ENCODE results near the gene MRTFA. TPM values are rescaled to one million over a fixed set of nuclear protein-coding genes. Genes with fewer than 3 reads are reported as not detected.

Gene MRTFA
- total and polyA plus RNA-seq, 2 of the 13 experiments (the other 11 are each of a cell fraction or from before 2014, with no cell fraction given), result 2.4 to 8.2 TPM

GRCh38 chr22:40651563-40652501, 15.3 kb upstream of the MRTFA start (continued):
- TF ChIP-seq USF2 (IDR thresholded peaks at IDR 0.05; ENCODE audit: low read depth, low read length) (peak; percentile 97), USF2 (CRISPR knock-in tag; IDR thresholded peaks at IDR 0.05; ENCODE audit: borderline replicate concordance) (peak; percentile 99; the same call in 1 of the 2 replicates), ZBTB4 (CRISPR knock-in tag; IDR thresholded peaks at IDR 0.05; ENCODE audit: borderline replicate concordance) (no peak), TOPORS (CRISPR knock-in tag; IDR thresholded peaks at IDR 0.05) (0 out of 2 replicates have a peak, but pooled peaks have one; percentile 13), ZNF576 (CRISPR knock-in tag; IDR thresholded peaks at IDR 0.05) (no peak), GLMP (CRISPR knock-in tag; IDR thresholded peaks at IDR 0.05; ENCODE audit: borderline replicate concordance) (no peak; the same call in 1 of the 2 replicates), CEBPZ (IDR thresholded peaks at IDR 0.05; ENCODE audit: low read length) (no peak), ZNF121 (CRISPR knock-in tag; IDR thresholded peaks at IDR 0.05) (peak; percentile 99), ZUFSP (CRISPR knock-in tag; IDR thresholded peaks at IDR 0.05; ENCODE audit: borderline replicate concordance) (no peak), HOXA5 (CRISPR knock-in tag; IDR thresholded peaks at IDR 0.05) (peak; percentile 81), RARA (CRISPR knock-in tag; IDR thresholded peaks at IDR 0.05) (no peak), ADNP (CRISPR knock-in tag; IDR thresholded peaks at IDR 0.05) (no peak), ZNF589 (CRISPR knock-in tag; conservative IDR thresholded peaks at IDR 0.05) (no peak)

Data from HepG2 (cell line).